ENCODE measurements around the gene ZCWPW1.
"Not testable (repeated sequence)": the region's sequence is repeated elsewhere in the genome, so short reads cannot be mapped to it uniquely, and the experiment has no call there.

The ZCWPW1 gene

GRCh38 chr7:100382234-100382853 is 46.2 kb downstream of the ZCWPW1 start:
- not testable (repeated sequence) for H3K27me3 ChIP-seq (ENCODE audit: control insufficient read depth in 1 of 2, insufficient read depth in 2 of 2, low read length in 2 of 2); H3K9me3 ChIP-seq (ENCODE audit: control insufficient read depth in 2 of 2, low read length in 2 of 2); H3K4me1 ChIP-seq (ENCODE audit: control insufficient read depth, insufficient read depth, low read length); H3K36me3 ChIP-seq (ENCODE audit: control insufficient read depth in 2 of 2, insufficient read depth in 2 of 2, low read length in 2 of 2); H3K9ac ChIP-seq (ENCODE audit: low read length in 2 of 2); H3K27ac ChIP-seq (ENCODE audit: low read length); H3K4me3 ChIP-seq (ENCODE audit: low read length in 2 of 2)

- not testable (repeated sequence) for H3K9me3 ChIP-seq (ENCODE audit: control insufficient read depth in 2 of 2, low read length in 2 of 2); H3K4me1 ChIP-seq (ENCODE audit: control insufficient read depth, insufficient read depth, low read length); H3K27me3 ChIP-seq (ENCODE audit: control insufficient read depth in 1 of 2, insufficient read depth in 2 of 2, low read length in 2 of 2); H3K4me3 ChIP-seq (ENCODE audit: low read length in 2 of 2); H3K9ac ChIP-seq (ENCODE audit: low read length in 2 of 2); H3K36me3 ChIP-seq (ENCODE audit: control insufficient read depth in 2 of 2, insufficient read depth in 2 of 2, low read length in 2 of 2); H3K27ac ChIP-seq (ENCODE audit: low read length)
These were observed 46.8 kb downstream of the ZCWPW1 start for GRCh38 chr7:100381531-100382233.

DNA sequence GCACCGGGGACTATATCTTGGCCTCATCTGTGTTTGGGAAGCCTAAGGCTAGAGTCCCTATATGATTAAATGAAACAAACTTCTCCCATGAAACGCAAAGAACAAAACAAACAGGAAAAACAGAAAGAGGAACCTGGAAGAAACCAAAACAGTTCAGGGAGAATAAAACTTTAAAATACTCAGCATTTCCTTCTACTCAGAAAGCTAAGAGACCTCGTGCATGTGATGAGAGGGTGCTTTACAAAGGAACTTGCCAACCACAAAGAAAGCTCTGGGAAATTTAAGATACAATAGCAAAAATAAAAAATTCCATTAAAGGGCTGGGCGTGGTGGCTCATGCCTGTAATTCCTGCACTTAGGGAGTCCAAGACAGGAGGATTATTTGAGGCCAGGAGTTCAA is 48.3 kb downstream of the ZCWPW1 start:
- no peak overlapping the region for H3K9ac ChIP-seq (ENCODE audit: low read length in 2 of 2)

GRCh38 chr7:100378114-100378755 is 50.3 kb downstream of the ZCWPW1 start:
- H3K9me3 ChIP-seq (ENCODE audit: control insufficient read depth in 2 of 2, low read length in 2 of 2): no peaks in the 10 kb centered on the region
- no peak overlapping the region for H3K9ac ChIP-seq (ENCODE audit: low read length in 2 of 2)
- no peak overlapping the region for H3K4me3 ChIP-seq (ENCODE audit: low read length in 2 of 2)
- no peaks in the 10 kb centered on the region for H3K27me3 ChIP-seq (ENCODE audit: control insufficient read depth in 1 of 2, insufficient read depth in 2 of 2, low read length in 2 of 2)
- no peaks in the 10 kb centered on the region for H3K36me3 ChIP-seq (ENCODE audit: control insufficient read depth in 2 of 2, insufficient read depth in 2 of 2, low read length in 2 of 2)
- no peaks in the 10 kb centered on the region for H3K4me1 ChIP-seq (ENCODE audit: control insufficient read depth, insufficient read depth, low read length)
- no peak overlapping the region for H3K27ac ChIP-seq (ENCODE audit: low read length)

More for the DNA sequence above, 48.3 kb downstream of the ZCWPW1 start:
- Histone ChIP-seq H3K36me3 (ENCODE audit: control insufficient read depth in 2 of 2, insufficient read depth in 2 of 2, low read length in 2 of 2) (no peaks in the 10 kb centered on the region), H3K9me3 (ENCODE audit: control insufficient read depth in 2 of 2, low read length in 2 of 2) (no peaks in the 10 kb centered on the region), H3K27me3 (ENCODE audit: control insufficient read depth in 1 of 2, insufficient read depth in 2 of 2, low read length in 2 of 2) (no peaks in the 10 kb centered on the region), H3K4me1 (ENCODE audit: control insufficient read depth, insufficient read depth, low read length) (no peaks in the 10 kb centered on the region), H3K27ac (ENCODE audit: low read length) (no peak overlapping the region), H3K4me3 (ENCODE audit: low read length in 2 of 2) (no peak overlapping the region)

DNA sequence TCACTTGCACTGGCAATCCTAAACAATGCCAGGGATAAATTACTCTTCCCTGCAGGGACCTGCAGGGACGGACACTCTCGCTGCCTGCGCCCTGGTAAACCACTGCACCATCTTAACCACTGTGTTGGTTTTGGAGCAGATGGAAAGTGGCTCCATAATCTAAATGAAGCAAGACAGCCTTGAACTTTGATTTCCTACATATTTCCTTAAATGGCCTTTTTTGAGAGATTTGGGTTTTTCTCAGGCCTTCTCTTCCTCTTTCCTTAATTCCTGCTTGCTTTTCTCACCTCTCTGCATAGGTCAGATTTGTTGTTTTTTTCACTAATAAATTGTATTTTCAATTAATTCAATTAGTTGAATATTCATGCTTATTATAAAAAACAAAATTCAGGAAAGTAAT is 52.4 kb downstream of the ZCWPW1 start:
- Histone ChIP-seq H3K27ac (ENCODE audit: low read length) (no peak overlapping the region), H3K9me3 (ENCODE audit: control insufficient read depth in 2 of 2, low read length in 2 of 2) (no peaks in the 10 kb centered on the region), H3K4me1 (ENCODE audit: control insufficient read depth, insufficient read depth, low read length) (peaks cover 6% of the 10 kb centered on the region), H3K27me3 (ENCODE audit: control insufficient read depth in 1 of 2, insufficient read depth in 2 of 2, low read length in 2 of 2) (no peaks in the 10 kb centered on the region), H3K9ac (ENCODE audit: low read length in 2 of 2) (no peak overlapping the region), H3K36me3 (ENCODE audit: control insufficient read depth in 2 of 2, insufficient read depth in 2 of 2, low read length in 2 of 2) (no peaks in the 10 kb centered on the region), H3K4me3 (ENCODE audit: low read length in 2 of 2) (no peak overlapping the region)

GRCh38 chr7:100374601-100375000 is 53.9 kb downstream of the ZCWPW1 start:
- Histone ChIP-seq H3K9ac (ENCODE audit: low read length in 2 of 2) (no peak overlapping the region), H3K27ac (ENCODE audit: low read length) (no peak overlapping the region), H3K4me1 (ENCODE audit: control insufficient read depth, insufficient read depth, low read length) (peaks cover 6% of the 10 kb centered on the region), H3K27me3 (ENCODE audit: control insufficient read depth in 1 of 2, insufficient read depth in 2 of 2, low read length in 2 of 2) (no peaks in the 10 kb centered on the region), H3K4me3 (ENCODE audit: low read length in 2 of 2) (no peak overlapping the region), H3K9me3 (ENCODE audit: control insufficient read depth in 2 of 2, low read length in 2 of 2) (no peaks in the 10 kb centered on the region), H3K36me3 (ENCODE audit: control insufficient read depth in 2 of 2, insufficient read depth in 2 of 2, low read length in 2 of 2) (no peaks in the 10 kb centered on the region)

DNA sequence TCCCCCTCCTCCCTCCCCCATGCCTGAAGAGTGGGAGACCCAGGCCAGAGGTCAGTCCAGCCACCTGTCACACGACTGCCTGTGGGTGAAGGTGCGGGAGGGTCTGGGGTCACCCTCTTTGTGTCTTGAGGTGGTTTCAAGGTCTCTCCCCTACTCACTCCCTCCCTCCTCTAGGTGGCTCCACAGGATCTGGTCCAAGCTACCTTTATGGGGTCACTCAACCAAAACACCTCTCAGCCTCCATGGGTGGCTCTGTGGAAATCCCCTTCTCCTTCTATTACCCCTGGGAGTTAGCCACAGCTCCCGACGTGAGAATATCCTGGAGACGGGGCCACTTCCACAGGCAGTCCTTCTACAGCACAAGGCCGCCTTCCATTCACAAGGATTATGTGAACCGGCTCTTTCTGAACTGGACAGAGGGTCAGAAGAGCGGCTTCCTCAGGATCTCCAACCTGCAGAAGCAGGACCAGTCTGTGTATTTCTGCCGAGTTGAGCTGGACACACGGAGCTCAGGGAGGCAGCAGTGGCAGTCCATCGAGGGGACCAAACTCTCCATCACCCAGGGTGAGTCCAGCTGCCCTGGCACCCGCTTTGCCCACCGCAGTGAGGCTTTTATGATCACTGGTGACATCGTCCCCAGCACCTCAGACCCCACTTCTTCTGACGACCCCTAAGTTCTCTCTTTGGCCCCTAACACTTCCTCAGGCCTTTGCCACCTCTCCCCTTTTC is 54.5 kb downstream of the ZCWPW1 start:
- not testable (repeated sequence) for H3K9ac ChIP-seq (ENCODE audit: low read length in 2 of 2); H3K9me3 ChIP-seq (ENCODE audit: control insufficient read depth in 2 of 2, low read length in 2 of 2); H3K27me3 ChIP-seq (ENCODE audit: control insufficient read depth in 1 of 2, insufficient read depth in 2 of 2, low read length in 2 of 2); H3K36me3 ChIP-seq (ENCODE audit: control insufficient read depth in 2 of 2, insufficient read depth in 2 of 2, low read length in 2 of 2); H3K4me1 ChIP-seq (ENCODE audit: control insufficient read depth, insufficient read depth, low read length); H3K4me3 ChIP-seq (ENCODE audit: low read length in 2 of 2); H3K27ac ChIP-seq (ENCODE audit: low read length)

GRCh38 chr7:100373261-100373831 is 55.2 kb downstream of the ZCWPW1 start, which contains the start of gene PILRA:
TSS of gene PILRA (plus strand) at chr7:100373487. CDS start at chr7:100373657, 170 bp downstream.
- Histone ChIP-seq H3K9ac (ENCODE audit: low read length in 2 of 2) (no peak within 1 kb of the TSS), H3K27me3 (ENCODE audit: control insufficient read depth in 1 of 2, insufficient read depth in 2 of 2, low read length in 2 of 2) (no peaks in the 10 kb centered on the region), H3K27ac (ENCODE audit: low read length) (no peak within 1 kb of the TSS), H3K4me3 (ENCODE audit: low read length in 2 of 2) (no peak within 1 kb of the TSS), H3K4me1 (ENCODE audit: control insufficient read depth, insufficient read depth, low read length) (peaks cover 6% of the 10 kb centered on the region), H3K36me3 (ENCODE audit: control insufficient read depth in 2 of 2, insufficient read depth in 2 of 2, low read length in 2 of 2) (no peaks in the 10 kb centered on the region), H3K9me3 (ENCODE audit: control insufficient read depth in 2 of 2, low read length in 2 of 2) (no peaks in the 10 kb centered on the region)

- no peak overlapping the region for H3K4me3 ChIP-seq (ENCODE audit: low read length in 2 of 2)
- no peaks in the 10 kb centered on the region for H3K9me3 ChIP-seq (ENCODE audit: control insufficient read depth in 2 of 2, low read length in 2 of 2)
- peaks cover under 1% of the 10 kb centered on the region in 2 donors for H3K36me3 ChIP-seq (ENCODE audit: control insufficient read depth in 2 of 2, insufficient read depth in 2 of 2, low read length in 2 of 2)
- H3K27ac ChIP-seq (ENCODE audit: low read length): no peak overlapping the region
- H3K9ac ChIP-seq (ENCODE audit: low read length in 2 of 2): no peak overlapping the region
- H3K4me1 ChIP-seq (ENCODE audit: control insufficient read depth, insufficient read depth, low read length): peaks cover 6% of the 10 kb centered on the region
- no peaks in the 10 kb centered on the region for H3K27me3 ChIP-seq (ENCODE audit: control insufficient read depth in 1 of 2, insufficient read depth in 2 of 2, low read length in 2 of 2)
These were observed 55.8 kb downstream of the ZCWPW1 start for GRCh38 chr7:100372694-100373093.

GRCh38 chr7:100372256-100372655 is 56.2 kb downstream of the ZCWPW1 start:
- H3K9me3 ChIP-seq (ENCODE audit: control insufficient read depth in 2 of 2, low read length in 2 of 2): no peaks in the 10 kb centered on the region
- no peaks in the 10 kb centered on the region for H3K27me3 ChIP-seq (ENCODE audit: control insufficient read depth in 1 of 2, insufficient read depth in 2 of 2, low read length in 2 of 2)
- no peak overlapping the region for H3K27ac ChIP-seq (ENCODE audit: low read length)
- H3K4me3 ChIP-seq (ENCODE audit: low read length in 2 of 2): no peak overlapping the region
- peaks cover 3 to 4% of the 10 kb centered on the region in 2 donors for H3K36me3 ChIP-seq (ENCODE audit: control insufficient read depth in 2 of 2, insufficient read depth in 2 of 2, low read length in 2 of 2)
- H3K4me1 ChIP-seq (ENCODE audit: control insufficient read depth, insufficient read depth, low read length): peaks cover 6% of the 10 kb centered on the region
- no peak overlapping the region for H3K9ac ChIP-seq (ENCODE audit: low read length in 2 of 2)

Data from stomach smooth muscle (tissue), 2 donors.